ENCODE results near the gene PPP2R3B.
"Not testable (repeated sequence)": the region's sequence is repeated elsewhere in the genome, so short reads cannot be mapped to it uniquely, and the experiment has no call there.

PPP2R3B gene

DNA sequence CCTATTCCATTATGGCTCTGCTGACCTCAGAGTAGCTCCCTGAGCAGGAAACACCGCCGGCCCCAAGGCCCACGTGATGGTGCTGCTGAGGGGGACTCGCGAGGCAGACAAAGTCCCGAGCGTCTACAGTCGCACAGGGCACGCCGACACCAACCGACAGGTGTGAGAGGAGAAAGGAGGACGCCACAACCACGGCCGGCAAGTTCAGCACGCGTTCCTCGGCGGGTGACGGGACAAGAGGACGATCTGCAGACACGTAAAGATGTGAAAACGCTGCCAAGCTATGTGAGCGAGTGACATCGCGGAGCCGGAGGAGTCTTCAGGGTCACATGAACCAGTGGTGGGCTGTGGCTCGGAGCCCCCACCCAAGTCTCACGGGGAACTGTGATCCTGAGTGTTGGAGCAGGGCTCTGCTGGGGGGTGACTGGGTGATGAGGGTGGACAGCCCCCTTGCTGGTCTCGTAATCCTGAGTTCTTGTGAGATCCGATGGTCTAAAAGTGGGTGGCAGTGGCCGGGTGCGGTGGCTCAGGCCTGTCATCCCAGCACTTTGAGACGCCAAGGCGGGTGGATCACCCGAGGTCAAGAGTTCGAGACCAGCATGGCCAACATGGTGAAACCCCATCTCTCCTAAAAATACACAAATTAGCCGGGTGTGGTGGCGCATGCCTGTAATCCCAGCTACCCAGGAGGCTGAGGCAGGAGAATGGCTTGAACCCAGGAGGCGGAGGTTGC lies 34.0 kb downstream of the PPP2R3B start:
- CTCF ChIA-PET = no interaction called here
- no peak for DNase-seq (ENCODE audit: extremely low spot score)
- POLR2A ChIA-PET = no interaction called here

GRCh38 chrX:352181-352580 lies 34.5 kb downstream of the PPP2R3B start:
- no peak for DNase-seq (ENCODE audit: extremely low spot score)
- CTCF ChIA-PET = no interaction called here
- POLR2A ChIA-PET = no interaction called here
- TF ChIP-seq CTCF (IDR thresholded peaks at IDR 0.05; ENCODE audit: control extremely low read depth, extremely low read depth, low read depth, missing control alignments) = no peak

More for the DNA sequence above, 34.0 kb downstream of the PPP2R3B start:
- TF ChIP-seq CTCF (IDR thresholded peaks at IDR 0.05; ENCODE audit: control extremely low read depth, extremely low read depth, low read depth, missing control alignments) = no peak

DNA sequence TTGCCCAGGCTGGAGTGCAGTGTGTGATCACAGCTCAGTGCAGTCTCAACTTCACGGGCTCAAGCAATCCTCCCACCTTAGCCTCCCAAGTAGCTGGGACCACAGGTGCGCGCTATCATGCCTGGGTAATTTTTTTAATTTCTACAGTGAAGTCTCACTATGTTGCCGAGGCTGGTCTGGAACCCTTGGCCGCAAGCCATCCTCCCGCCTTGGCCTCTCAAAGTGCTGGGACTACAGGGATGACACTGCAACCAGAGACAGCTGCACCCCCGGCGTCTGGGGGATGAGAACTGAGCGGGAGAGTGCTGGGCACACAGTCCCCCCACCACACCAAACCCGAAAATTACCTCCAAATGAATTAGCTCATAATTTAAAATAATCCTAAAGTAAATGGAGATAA lies 35.0 kb downstream of the PPP2R3B start:
- TF ChIP-seq CTCF (IDR thresholded peaks at IDR 0.05; ENCODE audit: control extremely low read depth, extremely low read depth, low read depth, missing control alignments) = no peak
- CTCF ChIA-PET = no interaction called here
- POLR2A ChIA-PET = no interaction called here
- DNase-seq (ENCODE audit: extremely low spot score) = no peak

DNA sequence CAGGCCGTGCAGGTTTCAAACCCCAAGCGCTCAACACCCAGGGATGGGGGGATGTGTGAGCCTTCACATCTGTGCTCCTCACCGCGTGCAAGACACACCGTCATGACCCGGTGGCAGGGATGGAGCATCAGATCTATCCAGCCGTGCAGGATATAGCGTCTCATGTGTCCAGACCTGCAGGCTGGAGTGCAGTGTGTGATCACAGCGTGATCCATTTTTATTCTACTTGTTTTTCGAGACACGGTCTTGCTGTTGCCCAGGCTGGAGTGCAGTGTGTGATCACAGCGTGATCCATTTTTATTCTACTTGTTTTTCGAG lies 35.4 kb downstream of the PPP2R3B start:
- DNase-seq (ENCODE audit: extremely low spot score); POLR2A ChIA-PET; CTCF ChIA-PET: not testable (repeated sequence)

GRCh38 chrX:350534-351323 lies 36.0 kb downstream of the PPP2R3B start:
- POLR2A ChIA-PET = no interaction called here

GRCh38 chrX:350148-350533 lies 36.6 kb downstream of the PPP2R3B start:
- CTCF ChIA-PET = no interaction called here
- DNase-seq (ENCODE audit: extremely low spot score) = no peak
- no peak for TF ChIP-seq CTCF (IDR thresholded peaks at IDR 0.05; ENCODE audit: control extremely low read depth, extremely low read depth, low read depth, missing control alignments)
- POLR2A ChIA-PET = no interaction called here

More at GRCh38 chrX:350534-351323, 36.0 kb downstream of the PPP2R3B start:
- DNase-seq (ENCODE audit: extremely low spot score) = no peak
- TF ChIP-seq CTCF (IDR thresholded peaks at IDR 0.05; ENCODE audit: control extremely low read depth, extremely low read depth, low read depth, missing control alignments) = no peak
- CTCF ChIA-PET = no interaction called here

GRCh38 chrX:349702-350101 lies 37.0 kb downstream of the PPP2R3B start:
- CTCF ChIA-PET = no interaction called here
- no peak for DNase-seq (ENCODE audit: extremely low spot score)
- POLR2A ChIA-PET = no interaction called here
- TF ChIP-seq CTCF (IDR thresholded peaks at IDR 0.05; ENCODE audit: control extremely low read depth, extremely low read depth, low read depth, missing control alignments) = no peak

Data from GM10248 (cell line).